GM19099 (cell line): ENCODE measurements around the gene LKAAEAR1.

Experiments used
- POLR2A ChIP-seq: IDR thresholded peaks from 3 replicates; pipeline ENCODE4 v1.6.1; 2011; ENCODE audit warnings: low read depth; ENCODE audit not compliant: insufficient read length; ENCODE audit errors: extremely low read depth

Gene LKAAEAR1

DNA sequence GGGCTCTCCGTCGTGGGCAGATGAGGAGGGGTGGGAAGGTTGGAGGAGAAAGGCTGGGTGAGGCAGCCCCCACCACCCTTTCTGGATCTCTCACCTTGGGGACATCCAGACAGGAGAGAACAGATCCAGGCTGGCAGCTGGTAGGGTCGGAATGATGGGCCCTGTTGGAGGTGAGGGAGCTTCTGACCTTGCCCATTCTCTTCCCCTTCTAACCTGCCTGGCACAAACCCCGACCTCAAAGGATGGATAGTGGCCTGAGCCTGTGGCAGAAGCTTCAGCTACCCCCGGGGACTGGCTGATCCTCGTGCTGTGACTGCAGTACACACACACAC lies 29.2 kb upstream of the LKAAEAR1 start:
- TF ChIP-seq POLR2A = no peak

DNA sequence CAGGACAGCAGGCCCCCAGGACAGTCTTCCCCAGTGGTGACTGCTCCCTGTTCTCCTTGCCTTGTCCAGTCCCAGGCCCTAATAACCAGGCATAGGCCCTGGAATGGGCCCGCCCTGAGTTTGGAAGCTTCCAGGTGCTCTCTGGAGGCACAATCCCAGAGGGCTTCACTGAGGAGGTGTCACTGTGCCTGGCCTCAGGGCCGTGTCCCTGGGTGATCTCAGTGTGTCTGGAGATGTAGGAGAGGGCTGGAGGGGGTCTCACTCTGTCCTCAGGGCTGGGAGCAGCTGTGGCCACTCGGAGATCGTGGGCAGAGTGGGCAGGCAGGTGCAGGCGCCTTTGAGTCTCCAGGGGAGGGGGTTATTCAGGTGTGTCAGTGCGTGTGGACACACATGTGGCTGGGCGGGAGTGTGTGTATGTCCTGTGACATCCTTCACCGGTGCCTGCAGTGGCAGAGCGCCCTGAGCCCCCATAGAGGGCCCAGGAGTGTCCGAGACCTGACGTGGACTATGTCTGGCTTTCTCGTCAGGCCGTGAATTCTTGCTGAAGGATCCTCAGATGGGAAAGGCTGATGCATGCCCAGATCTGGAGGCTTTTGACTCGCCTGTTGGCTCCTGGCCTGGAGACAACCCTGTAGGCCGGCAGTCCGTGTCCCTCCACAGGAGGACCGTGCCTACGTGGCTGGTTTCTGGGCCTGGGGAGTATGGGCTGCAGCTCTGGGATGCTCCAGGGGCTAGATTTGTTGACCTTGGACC lies 28.7 kb upstream of the LKAAEAR1 start:
- TF ChIP-seq POLR2A = no peak

DNA sequence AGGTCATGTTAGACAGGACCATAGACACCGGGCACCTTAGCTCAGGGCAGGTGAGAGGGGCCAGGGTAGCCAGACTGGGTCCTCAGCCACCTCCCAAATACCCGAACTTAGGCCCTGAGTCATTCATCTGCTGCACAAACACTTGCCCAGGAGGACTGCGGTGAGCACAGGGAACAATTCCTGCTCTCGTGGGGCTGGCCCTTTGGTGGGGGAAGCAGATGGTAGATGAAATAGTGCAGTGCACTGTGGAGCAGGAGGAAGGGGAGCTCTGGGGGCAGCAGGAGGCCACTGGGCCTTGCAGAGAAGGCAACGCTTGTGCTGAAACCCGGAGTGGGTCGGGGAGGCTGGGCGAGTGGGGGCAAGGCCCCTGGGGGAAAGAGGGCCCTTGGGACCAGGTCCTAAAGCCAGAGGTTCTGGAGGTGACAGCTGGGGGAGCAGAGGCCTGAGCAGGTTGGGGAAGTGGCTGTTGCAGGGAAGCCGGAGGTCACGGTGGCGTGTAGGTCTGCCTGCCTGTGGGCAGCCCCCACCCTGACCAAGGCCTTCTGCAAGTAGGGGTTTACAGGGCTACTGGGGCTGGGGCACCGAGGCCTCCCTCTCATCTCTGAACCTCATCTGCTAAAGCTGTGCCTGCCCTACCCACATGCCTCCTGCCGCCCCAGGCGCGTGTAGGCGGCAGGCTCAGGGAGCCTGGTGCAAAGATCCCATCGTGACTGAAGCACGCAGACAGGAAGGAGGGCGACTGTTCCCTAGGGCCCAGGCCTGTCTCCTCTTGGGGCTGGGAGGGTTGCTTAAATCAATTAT lies 27.8 kb upstream of the LKAAEAR1 start:
- no peak for TF ChIP-seq POLR2A

DNA sequence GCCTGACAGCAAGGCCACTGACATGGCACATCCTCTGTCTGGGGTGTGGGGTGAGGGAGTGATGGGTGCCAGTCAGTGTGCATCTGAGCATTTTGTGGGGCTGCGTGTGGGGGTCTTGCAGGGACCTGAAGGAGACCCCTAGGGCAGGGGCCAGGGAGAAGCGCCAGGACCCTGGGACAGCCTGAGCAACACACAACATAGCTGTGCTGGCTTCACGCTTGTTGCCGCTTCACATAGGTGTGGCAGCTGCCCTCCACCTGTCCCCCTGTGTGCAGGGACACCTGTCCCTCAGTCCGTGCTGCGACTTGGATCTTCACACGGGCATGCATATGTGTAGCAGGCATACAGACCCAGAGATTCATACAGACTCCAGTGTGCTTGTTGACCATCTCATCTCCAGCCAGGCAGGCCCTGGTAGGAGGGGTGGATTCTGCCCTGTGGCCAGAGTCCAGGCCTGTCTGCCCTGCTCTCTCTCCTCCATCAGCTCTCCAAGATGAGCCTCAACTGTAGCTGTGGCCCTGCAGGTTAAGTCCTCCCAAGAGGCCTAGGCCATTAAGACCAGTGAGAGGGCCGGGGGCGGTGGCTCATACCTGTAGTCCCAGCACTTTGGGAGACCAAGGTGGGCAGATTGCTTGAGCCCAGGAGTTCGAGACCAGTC lies 26.3 kb upstream of the LKAAEAR1 start:
- no peak for TF ChIP-seq POLR2A

DNA sequence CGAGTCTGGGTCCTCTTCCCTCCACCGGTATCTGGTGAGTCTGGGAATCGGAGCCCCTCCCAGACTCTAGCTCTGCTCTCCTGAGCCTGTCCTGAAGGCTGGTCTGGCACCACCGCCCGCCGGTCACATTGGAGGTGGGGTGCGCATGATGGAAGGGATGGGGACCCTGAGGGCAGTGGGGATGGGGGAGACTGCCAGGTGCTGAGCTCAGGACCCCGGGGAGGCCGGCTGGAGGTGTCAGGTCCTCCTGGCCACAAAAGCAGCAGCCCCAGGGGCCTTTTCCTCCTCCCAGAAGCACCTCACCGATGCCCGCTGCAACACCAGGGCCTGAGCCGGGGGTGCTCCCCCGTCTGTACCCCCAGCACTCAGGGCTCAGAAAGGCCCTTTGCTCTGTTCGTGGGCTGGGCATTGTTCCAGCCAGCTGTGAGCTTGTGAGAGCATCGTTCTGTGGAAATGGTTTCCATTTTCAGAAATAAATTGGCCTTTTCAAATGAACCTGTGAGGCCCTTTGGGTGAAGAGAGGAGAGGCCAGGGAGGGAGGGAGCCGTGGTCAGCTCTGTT lies 25.7 kb upstream of the LKAAEAR1 start:
- TF ChIP-seq POLR2A = no peak

DNA sequence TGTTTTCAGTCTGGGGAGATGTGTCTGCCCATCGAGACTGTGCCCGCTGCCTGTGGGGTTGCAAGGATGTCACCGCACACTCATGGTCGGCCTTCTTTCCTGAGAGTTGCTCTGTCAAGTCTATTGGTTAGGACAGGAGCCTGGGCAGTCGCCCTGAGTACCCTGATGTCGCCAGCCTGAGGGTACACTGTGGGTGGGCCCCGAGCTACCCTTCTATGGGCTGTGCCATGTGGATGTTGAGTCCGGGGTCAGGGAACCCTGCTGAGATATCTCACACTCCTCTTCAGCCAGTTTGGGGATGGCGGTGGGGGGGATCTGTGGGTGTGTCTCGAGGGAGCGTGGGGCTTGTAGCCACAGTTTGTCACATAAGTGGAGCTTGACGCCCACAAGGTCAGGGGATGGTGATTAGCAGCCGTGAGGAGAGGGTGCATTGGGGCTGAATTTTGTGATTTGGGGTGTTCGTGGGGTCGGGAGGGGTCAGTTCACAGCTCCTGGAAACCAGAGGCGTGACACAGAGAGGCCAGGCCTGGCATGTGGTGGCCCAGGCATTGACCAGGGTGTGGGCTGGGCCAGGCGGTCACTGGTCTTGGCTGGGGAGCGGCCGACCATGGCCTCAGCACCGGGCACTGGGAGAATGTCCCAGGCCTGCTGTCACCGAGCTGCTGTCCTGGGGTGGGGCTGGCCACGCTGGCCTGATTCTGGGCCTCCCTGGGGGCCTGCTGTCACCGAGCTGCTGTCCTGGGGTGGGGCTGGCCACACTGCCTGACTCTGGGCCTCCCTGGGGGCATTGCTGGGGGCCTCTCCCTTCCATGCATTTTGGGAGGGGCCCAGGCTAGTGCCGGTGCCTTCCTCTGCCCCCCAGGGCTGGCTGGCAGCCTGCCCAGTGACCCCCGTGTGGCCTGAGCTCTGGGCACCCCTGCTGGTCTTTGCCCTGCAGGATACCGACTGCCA lies 24.8 kb upstream of the LKAAEAR1 start:
- TF ChIP-seq POLR2A = no peak

DNA sequence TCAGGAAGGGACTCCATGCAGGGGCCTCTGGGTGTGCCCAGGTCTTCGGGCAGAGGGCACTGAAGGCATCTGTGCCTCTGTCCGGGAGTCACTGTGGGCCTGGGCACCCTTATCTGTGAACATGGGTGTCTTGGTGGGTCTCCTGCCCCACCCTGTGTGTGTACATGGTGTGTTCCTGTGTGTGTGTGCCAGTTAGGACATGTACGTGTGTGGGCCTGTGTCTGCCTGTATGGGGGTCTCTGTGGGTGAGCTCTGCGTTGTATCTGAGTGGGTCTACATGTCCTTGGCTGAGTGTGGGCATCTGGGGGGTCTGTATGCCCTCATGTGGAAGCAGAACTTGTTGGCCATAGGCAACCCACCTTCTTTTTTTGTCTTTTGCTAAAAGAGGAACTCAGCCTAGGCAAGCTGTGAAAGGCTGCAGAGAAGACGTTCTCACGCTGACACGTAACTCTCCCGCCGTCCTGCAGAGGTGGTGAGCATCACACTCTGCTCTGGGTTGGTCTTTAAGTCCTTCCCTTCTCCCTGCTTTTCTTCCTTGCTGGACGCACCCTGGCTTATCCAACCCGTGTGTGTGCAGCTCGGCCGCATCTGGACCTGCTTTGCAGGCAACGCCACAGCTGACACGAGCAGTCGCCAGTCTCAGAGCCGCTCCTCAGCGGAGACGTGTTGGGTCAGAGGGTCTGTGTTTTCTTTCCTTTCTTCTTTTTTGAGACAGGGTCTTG lies 23.7 kb upstream of the LKAAEAR1 start:
- TF ChIP-seq POLR2A = no peak

DNA sequence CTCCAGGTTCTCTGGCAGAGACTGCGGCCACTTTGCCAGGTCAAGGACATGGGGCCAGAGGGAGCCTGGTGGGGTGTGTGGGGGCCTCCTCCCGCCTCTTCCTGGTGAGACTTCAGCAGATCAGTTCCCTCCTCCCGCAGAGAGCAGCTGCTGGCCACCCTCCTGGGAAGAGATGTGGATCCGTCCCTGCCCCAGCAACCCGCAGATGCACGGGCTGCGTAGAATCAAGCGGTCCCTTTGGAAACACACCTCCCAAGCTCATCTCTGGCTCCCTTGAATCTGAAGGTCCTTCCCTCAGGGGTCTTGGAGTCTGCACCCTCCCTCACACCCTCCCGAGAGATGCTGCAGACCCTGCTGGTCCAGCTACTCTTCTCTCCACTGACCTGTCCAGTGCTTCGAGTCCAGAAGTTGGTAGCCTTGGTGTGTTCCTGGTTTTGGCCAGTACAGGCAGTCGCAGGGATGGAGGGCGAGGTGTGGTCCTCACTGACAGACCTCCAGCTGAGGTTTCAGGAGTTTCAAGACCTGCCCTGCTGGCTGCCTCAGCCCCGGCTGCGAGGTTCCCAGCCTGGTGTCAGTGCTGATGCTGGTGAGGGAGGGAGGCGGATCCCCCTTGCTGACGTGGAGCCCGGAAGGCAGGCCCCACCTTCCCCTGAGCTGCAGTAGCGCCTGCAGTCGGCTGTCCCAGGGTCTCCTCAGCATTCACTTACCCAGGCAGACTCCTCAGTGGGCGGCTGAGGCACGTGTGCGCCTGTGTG lies 23.0 kb upstream of the LKAAEAR1 start, which contains the start of gene NPBWR2:
Gene NPBWR2, minus strand, starts transcription at position 585 of the 755 bp plus-strand sequence. CDS start 734 bp downstream, outside the sequence.
- TF ChIP-seq POLR2A = no peak

DNA sequence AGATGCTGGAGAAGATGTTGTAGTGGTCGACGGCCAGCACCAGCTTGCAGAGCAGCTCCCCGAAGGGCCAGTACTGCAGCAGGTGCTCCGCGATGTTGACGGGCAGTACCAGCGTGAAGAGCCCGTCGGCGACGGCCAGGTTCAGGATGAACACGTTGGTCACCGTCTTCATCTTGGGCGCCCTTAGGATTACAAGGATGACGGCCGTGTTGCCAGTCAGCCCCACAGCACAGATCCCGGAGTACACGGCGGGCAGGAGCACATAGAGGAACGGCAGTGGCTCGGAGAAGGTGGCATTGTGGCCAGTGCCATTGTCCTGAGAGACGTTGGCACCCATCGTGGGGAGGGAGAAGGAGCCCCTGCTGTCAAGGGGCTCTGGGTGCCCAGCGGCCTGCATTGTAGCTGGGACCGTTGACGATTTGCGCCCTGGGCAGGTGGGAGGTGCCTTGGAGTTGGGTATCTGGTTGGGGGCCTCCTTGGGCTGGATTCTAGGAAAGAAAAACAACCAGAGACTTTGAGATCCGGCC lies 22.3 kb upstream of the LKAAEAR1 start:
- no peak for TF ChIP-seq POLR2A

DNA sequence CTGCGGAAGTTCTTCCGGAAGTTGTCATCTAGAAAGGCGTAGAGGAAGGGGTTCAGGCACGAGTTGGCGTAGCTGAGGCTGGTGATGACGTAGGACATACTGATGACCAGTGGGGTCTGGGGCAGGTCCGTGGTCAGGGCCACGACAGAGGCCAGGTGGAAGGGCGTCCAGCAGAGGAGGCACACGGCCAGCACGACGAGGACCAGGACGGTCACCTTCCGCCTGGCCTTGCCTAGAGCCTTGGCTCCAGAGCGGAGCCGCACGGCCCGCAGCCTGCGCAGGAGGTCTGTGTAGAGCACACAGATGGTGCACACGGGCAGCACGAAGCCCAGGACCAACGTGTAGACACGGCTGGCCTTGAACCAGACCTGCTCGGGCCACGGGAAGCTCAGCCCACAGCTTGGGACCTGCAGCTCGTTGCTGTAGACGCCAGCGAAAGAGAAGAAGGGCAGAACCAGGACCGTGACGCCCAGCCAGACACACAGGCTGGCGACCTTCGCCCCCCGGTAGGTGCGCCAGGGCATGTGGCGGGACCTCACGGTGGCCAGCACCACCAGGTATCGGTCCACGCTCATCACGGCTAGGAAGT lies 21.7 kb upstream of the LKAAEAR1 start:
- TF ChIP-seq POLR2A = no peak

DNA sequence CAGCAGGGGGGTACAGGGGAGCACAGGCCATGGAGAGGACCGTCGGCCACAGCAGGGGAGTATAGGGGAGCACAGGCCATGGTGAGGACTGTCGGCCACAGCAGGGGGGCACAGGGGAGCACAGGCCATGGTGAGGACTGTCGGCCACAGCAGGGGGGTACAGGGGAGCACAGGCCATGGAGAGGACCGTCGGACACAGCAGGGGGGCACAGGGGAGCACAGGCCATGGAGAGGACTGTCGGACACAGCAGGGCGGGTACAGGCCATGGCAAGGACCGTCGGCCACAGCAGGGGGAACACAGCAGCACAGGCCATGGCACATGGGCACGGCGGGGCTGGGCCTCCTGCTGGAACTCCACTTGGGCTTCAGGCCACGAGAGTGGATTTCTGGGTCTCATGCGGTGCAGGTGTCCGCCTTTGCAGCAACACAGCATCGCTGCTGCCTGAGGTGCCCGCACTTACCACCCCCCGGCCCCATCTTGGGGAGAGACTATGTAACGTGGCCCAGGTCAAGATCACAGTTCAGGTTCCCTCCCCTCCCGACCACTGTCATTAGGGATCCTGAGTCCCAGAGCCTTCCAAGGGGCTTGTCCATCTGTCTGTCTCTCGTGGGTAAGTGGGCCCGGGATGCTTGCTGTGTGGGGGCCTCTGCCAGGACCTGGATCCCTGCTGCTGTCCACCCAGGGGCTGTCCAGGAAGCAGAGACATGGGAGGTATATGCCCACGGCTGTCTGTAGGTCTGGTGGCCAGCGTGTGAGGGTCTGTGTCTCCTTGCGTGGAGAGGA lies 20.7 kb upstream of the LKAAEAR1 start:
- no peak for TF ChIP-seq POLR2A
